Measurements from ENCODE around the gene RAB24.
"Not testable (repeated sequence)": the region's sequence is repeated elsewhere in the genome, so short reads cannot be mapped to it uniquely, and the experiment has no call there.

The RAB24 gene

GRCh38 chr5:177303121-177303924, at the start of gene RAB24, which contains the start of gene PRELID1:
RAB24 (minus strand) TSS chr5:177303719; CDS start chr5:177303288, 431 bp downstream.
PRELID1 (plus strand) TSS chr5:177303799; CDS start chr5:177303986, 187 bp downstream.
- DNase-seq, result peak; percentile 65

DNA sequence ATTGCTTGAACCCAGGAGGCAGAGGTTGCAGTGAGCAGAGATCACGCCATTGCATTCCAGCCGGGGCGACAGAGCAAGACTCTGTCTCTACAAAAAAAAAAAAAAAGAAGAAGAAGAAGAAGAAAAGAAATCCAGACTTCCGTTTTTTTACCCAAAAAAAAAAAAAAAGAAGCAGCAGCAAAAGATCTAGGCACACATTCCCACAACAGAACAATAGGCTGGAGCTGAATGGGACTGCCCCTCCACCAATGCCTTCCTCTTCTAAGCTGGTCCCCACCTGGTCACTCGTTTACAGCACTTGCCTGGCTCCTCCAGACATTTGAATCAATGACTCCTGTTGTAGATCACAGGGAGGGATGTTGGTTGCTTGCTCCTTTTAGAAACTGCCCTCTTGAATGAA, 49.6 kb upstream of the RAB24 start:
- no peak for DNase-seq

GRCh38 chr5:177351392-177352329, 48.1 kb upstream of the RAB24 start, which contains the start of gene LMAN2:
LMAN2 (minus strand) TSS chr5:177351668; CDS start chr5:177351647, 21 bp downstream.
- peak; percentile 92 for DNase-seq

DNA sequence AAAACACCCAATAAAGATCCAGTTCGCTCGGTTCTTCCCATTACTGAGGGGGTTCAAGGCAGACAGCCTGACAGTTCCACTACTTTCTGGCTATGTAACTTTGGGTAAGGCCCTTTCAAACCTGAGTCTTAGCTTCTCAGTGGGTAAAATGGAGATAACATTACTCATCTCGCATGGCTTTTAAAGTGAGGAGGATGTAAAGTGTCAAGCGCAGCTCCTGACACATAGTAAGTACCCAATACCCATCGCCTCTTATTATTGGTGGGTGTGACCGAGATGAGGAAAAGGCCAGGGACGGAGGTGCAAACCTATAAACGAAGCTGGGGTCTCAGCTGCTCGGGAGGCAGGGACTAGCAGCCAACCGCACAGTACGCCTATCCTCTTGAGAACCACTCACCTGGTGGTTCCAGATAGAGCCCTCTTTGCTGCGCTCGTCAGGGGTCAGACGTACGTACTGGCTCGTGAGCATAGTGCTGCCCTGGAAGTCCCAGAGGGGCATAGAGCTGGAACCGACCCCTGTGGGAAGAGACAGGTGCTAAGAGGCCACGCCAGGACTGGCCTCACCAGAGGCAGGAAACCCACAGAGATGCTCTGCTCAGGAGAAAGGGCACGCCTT, 47.4 kb upstream of the RAB24 start:
- no peak for DNase-seq

DNA sequence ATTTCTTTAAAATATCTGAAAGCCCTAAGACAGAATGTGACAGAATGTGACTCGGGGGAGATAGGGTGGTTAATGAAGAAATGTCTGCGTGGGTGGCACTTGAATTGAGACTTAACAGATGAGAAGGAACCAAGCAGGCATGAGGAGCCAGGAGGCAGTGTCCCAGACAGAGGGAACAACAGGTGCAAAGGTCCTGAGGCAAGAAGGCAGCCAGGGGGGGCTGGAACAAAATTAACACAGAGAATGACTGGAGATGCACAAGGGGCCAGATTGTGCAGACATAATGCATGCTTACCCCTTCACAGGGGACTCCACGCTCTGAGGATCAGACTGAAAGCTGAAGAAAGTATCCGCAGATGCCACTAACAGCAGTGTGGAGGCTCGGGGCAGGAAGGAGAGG, 46.2 kb upstream of the RAB24 start:
- no peak for DNase-seq

GRCh38 chr5:177349362-177349647, 45.8 kb upstream of the RAB24 start:
- DNase-seq, result no peak

DNA sequence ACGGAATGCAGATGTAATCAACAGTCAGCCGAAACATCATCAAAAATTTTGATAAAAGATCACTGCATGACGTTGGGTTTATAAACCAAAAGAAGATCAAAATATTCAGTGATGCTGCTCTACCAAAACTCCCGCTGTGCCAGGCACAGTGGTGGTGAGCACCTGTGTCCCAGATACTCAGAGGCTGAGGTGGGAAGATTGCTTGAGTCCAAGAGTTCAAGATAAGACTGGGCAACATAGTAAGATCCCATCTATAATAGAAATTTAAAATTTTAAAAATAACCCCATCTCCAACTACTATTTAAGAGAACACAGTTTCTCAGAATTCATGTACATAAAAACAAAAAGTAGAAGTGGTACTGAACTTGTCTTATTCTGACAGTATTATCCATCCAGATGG, 44.2 kb upstream of the RAB24 start:
- DNase-seq, result no peak

DNA sequence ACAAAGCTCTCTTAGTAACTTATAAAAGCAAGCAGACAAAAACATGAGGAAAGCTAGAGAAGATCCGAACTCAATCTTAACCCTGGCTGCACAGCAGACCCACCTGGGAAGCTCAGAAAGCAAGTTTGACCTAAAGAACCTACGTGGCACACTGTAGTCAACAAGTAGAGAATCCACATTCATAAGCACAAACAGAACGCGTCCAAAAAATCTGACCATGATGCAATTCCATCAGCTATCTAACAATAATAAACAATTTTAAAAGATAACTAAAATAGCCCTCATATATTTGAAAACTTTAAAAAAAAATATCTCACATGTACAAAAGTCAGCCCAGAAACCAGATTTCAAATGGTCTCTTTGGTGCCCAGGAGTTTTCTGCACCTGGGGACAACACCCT, 43.3 kb upstream of the RAB24 start:
- no peak for DNase-seq

DNA sequence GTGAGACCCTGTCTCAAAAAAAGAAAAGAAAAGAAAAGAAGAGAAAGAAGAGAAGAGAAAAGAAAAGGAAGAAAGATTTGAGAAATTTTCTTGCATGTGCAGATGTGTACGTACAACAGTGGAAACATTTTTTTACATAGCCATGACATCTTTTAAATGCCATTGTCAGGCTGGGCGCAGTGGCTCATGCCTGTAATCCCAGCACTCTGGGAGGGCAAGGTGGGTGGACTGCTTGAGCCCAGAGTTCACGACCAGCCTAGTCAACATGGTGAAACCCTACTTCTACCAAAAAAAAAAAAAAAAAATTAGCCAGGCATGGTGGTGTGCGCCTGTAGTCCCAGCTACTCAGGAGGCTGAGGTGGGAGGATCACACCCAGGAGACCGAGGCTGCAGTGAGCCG, 41.4 kb upstream of the RAB24 start:
- no peak for DNase-seq

DNA sequence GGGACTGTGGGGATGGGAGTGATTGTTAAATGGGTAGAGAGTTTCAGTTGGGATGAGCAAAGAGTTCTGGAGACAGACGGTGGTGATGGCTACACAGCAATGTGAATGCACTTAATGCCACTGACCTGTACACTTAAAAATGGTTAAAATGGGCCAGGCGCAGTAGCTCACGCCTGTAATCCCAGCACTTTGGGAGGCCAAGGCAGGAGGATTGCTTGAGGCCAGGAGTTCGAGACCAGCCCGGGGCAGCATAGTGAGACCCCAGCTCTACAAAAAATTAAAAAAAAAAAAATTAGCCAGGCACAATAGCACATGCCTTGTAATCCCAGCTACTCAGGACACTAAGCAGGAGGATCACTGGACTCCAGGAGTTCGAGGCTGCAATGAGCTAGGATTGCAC, 40.3 kb upstream of the RAB24 start:
- DNase-seq, result no peak

DNA sequence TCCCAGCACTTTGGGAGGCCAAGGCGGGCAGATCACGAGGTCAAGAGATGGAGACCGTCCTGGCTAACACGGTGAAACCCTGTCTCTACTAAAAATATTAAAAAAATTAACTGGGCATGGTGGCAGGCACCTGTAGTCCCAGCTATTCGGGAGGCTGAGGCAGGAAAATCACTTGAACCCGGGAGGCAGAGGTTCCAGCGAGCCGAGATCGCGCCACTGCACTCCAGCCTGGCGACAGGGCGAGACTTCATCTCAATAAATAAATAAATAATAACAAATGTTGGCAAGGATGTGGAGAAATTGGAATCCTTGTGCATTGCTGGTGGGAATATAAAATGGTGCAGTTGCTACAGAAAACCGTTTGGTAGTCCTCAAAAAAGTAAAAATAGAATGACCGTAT, 39.5 kb upstream of the RAB24 start:
- not testable (repeated sequence) for DNase-seq

- DNase-seq, result no peak
Measured at GRCh38 chr5:177339107-177339638, 35.7 kb upstream of the RAB24 start.

DNA sequence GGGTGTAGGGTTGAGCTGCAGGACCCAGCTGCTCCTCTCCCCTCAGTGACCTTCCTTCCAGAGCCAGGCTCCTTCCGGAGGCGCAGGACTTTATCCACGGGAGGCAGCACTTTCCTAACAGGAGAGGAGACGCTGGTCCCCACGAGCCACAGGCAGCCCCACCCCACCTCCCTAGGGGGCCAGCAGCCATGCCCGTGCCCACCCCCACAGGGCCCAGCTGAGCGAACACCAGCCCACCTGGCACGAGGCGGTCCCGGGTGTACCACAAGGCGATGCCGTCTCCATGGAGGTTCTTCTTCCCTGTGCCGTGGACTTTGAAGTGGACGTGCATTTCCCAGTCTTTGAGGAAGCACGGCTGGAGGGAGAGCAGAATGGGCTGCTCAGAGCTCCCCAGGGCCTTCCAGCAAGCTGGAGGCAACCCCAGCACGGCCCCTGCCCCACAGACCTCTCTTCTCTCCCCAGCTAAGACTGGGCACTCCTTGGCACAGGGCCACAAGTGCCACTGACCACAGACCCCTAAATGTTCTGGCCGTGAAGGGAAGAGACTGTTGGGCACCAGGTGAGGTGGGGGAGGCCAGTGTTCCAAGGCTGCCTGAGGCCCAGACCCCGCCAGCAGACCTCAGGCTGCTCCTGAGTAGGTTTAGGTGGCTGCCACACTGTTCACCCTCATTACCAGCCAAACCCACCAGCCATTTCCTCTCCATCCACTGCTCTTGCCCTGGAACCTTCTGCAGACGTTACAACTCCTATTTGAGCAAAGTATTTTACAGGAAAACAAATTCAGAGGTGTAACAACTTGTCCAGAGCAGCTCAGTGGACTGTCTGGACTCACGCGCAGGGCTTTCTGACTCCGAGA, 35.0 kb upstream of the RAB24 start:
- DNase-seq, result no peak

DNA sequence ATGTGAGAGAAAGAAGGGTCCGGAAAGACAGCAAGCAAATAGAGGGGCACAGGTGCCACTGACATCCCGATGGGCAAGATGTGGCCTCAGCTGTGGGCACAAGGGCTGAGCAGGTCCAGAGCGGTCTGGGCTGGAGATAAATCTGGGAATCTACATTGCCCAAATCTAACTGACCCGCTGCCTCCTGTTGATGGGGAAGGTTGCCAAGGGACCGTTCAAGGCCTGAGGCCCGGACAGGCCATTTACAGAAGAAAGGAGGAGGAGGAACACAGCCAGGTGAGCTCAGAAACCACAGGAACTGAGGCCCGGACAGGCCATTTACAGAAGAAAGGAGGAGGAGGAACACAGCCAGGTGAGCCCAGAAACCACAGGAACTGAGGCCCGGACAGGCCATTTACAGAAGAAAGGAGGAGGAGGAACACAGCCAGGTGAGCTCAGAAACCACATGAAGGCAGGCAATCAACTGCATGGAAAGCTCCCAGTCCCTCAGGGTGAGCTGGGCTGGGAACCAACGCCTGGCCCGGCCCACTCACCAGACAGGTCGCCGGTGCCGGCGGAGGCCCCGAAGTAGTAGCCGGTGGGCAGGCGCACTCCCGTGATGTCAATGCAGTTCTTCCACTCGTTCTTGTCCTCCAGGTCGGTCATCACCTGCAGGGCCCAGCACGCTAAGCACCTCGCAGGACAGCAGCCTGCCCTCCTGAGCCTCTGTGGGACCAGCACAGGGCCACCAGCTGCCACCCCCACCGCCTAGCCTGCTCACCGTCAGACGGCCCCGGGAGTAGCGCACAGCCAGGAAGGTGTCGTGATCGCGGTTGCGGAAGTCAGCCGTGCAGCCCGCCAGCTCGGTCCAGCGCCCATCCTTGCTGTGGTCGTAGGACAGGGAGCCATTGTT, 33.3 kb upstream of the RAB24 start:
- no peak for DNase-seq

GRCh38 chr5:177336112-177336511, 32.6 kb upstream of the RAB24 start:
- no peak for DNase-seq

GRCh38 chr5:177335701-177336065, 32.2 kb upstream of the RAB24 start:
- no peak for DNase-seq

- DNase-seq, result no peak
Measured at GRCh38 chr5:177334781-177335700, 31.5 kb upstream of the RAB24 start.

GRCh38 chr5:177334155-177334551, 30.6 kb upstream of the RAB24 start:
- no peak for DNase-seq

- DNase-seq, result no peak
Measured at GRCh38 chr5:177333420-177334154, 30.1 kb upstream of the RAB24 start.
